ENCODE data around the gene CCR9. TPM values are rescaled to one million over a fixed set of nuclear protein-coding genes. Genes with fewer than 3 reads are reported as not detected.

CCR9 gene
- total RNA-seq, 5 donors from 2014 or later (not counting 1 experiment from before 2014, with no cell fraction given): 2.1 to 10.0 (median 4.2) TPM

GRCh38 chr3:45895686-45896468 lies 9.5 kb downstream of the CCR9 start:
- peaks cover 29 to 34% (median 34%) of the 10 kb centered on the region in 3 donors for H3K4me1 Mint-ChIP-seq

DNA sequence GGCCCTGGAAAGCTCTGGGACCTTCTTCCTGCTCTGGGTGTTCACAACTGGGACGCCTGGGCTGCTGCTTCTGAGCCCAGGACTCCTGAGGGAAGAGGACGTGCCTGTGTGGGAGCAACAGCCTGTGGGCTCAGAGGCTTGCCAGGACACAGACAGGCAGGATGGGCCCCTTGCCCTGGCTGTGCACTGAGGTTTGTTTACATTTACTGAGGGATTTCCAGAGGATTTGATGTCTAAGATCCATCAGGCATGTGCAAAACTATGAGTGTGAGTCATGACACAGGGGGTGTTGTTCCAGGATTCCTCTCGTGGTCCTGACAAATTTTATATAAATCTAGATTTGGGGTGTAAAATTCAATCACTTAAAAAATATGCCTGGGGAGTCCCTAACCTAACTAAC lies 10.6 kb downstream of the CCR9 start:
- H3K4me1 Mint-ChIP-seq: peaks cover 21 to 25% (median 24%) of the 10 kb centered on the region in 3 donors
- H3K36me3 Mint-ChIP-seq: peaks cover 4% of the 10 kb centered on the region
- H3K27ac Mint-ChIP-seq: no peak overlapping the region
- no peaks in the 10 kb centered on the region for H3K9me3 Mint-ChIP-seq
- Histone ChIP-seq H3K36me3 (ENCODE audit: control insufficient read depth in 2 of 2, extremely low read depth in 1 of 2, insufficient read depth in 1 of 2, low read length in 1 of 2) (no peaks in the 10 kb centered on the region), H3K27me3 (replicated peaks in 1 of 2; ENCODE audit: control insufficient read depth in 2 of 2, extremely low read depth in 1 of 2, insufficient read depth in 2 of 2, low read length in 1 of 2) (no peaks in the 10 kb centered on the region), H3K9me3 (no peaks in the 10 kb centered on the region), H3K27ac (ENCODE audit: low read length) (no peak overlapping the region), H3K4me1 (ENCODE audit: control insufficient read depth in 1 of 2, extremely low read depth in 1 of 2, insufficient read depth in 2 of 2, low read length in 2 of 2) (peaks cover 5 to 22% of the 10 kb centered on the region in 2 experiments), H3K4me3 (ENCODE audit: control insufficient read depth in 1 of 2, extremely low read depth in 1 of 2, low read length in 1 of 2) (no peak overlapping the region)
- H3K4me3 Mint-ChIP-seq: no peak overlapping the region
- DNase-seq (no peak), ATAC-seq (replicated peaks in 1 of 4) (no peak)
- ChIA-PET POLR2A (no interaction called here), CTCF (no interaction called here)
- H3K27me3 Mint-ChIP-seq: peaks cover 0 to 4% of the 10 kb centered on the region in 2 donors
- 71% methylated on average over 2 of the region's 3 CpGs for WGBS (ENCODE audit: insufficient coverage)

More at GRCh38 chr3:45895686-45896468, 9.5 kb downstream of the CCR9 start:
- ChIA-PET CTCF (no interaction called here), POLR2A (no interaction called here)
- no peak overlapping the region for H3K4me3 ChIP-seq (ENCODE audit: control insufficient read depth in 1 of 2, extremely low read depth in 1 of 2, low read length in 1 of 2)
- peaks cover 4% of the 10 kb centered on the region for H3K36me3 Mint-ChIP-seq
- H3K9me3 ChIP-seq: no peaks in the 10 kb centered on the region
- H3K27ac ChIP-seq (ENCODE audit: low read length): no peak overlapping the region
- no peak overlapping the region for H3K4me3 Mint-ChIP-seq
- ATAC-seq (replicated peaks in 1 of 4) (no peak), DNase-seq (no peak)
- WGBS (ENCODE audit: insufficient coverage): 92% methylated on average over 2 of the region's 5 CpGs
- no peak overlapping the region for H3K27ac Mint-ChIP-seq
- H3K27me3 ChIP-seq (replicated peaks in 1 of 2; ENCODE audit: control insufficient read depth in 2 of 2, extremely low read depth in 1 of 2, insufficient read depth in 2 of 2, low read length in 1 of 2): no peaks in the 10 kb centered on the region
- no peaks in the 10 kb centered on the region for H3K36me3 ChIP-seq (ENCODE audit: control insufficient read depth in 2 of 2, extremely low read depth in 1 of 2, insufficient read depth in 1 of 2, low read length in 1 of 2)
- H3K27me3 Mint-ChIP-seq: peaks cover 6 to 9% of the 10 kb centered on the region in 2 donors
- no peaks in the 10 kb centered on the region for H3K9me3 Mint-ChIP-seq
- peaks cover 5 to 32% of the 10 kb centered on the region in 2 experiments for H3K4me1 ChIP-seq (ENCODE audit: control insufficient read depth in 1 of 2, extremely low read depth in 1 of 2, insufficient read depth in 2 of 2, low read length in 2 of 2)

- Mint-ChIP-seq H3K9me3 (no peaks in the 10 kb centered on the region), H3K27ac (peak overlapping the region in 1 of 2 donors; percentile 55), H3K4me3 (no peak overlapping the region), H3K27me3 (no peaks in the 10 kb centered on the region), H3K36me3 (peaks cover 11% of the 10 kb centered on the region), H3K4me1 (peaks cover 27 to 36% (median 34%) of the 10 kb centered on the region in 3 donors)
- ATAC-seq (replicated peaks in 1 of 4) (no peak), DNase-seq (no peak)
- POLR2A ChIA-PET: interaction anchor here in 1 of 2 donors (0.6 kb wide), 1 partner anchor 473 kb away, joined by 3 read pairs; no protein-coding TSS in a partner anchor
- Histone ChIP-seq H3K27ac (ENCODE audit: low read length) (no peak overlapping the region), H3K4me3 (ENCODE audit: control insufficient read depth in 1 of 2, extremely low read depth in 1 of 2, low read length in 1 of 2) (no peak overlapping the region), H3K27me3 (replicated peaks in 1 of 2; ENCODE audit: control insufficient read depth in 2 of 2, extremely low read depth in 1 of 2, insufficient read depth in 2 of 2, low read length in 1 of 2) (peaks cover 0 to 9% of the 10 kb centered on the region in 2 experiments), H3K9me3 (no peaks in the 10 kb centered on the region), H3K36me3 (ENCODE audit: control insufficient read depth in 2 of 2, extremely low read depth in 1 of 2, insufficient read depth in 1 of 2, low read length in 1 of 2) (peaks cover 0 to 3% of the 10 kb centered on the region in 2 donors), H3K4me1 (ENCODE audit: control insufficient read depth in 1 of 2, extremely low read depth in 1 of 2, insufficient read depth in 2 of 2, low read length in 2 of 2) (peaks cover 19 to 21% of the 10 kb centered on the region in 2 experiments)
- WGBS (ENCODE audit: insufficient coverage): no CpG with 5 or more reads among the region's 3 CpGs
- CTCF ChIA-PET: no interaction called here
These were observed 18.6 kb downstream of the CCR9 start for GRCh38 chr3:45904931-45905330.

- H3K4me1 ChIP-seq (ENCODE audit: control insufficient read depth in 1 of 2, extremely low read depth in 1 of 2, insufficient read depth in 2 of 2, low read length in 2 of 2): peaks cover 17 to 22% of the 10 kb centered on the region in 2 experiments
- H3K4me3 ChIP-seq (ENCODE audit: control insufficient read depth in 1 of 2, extremely low read depth in 1 of 2, low read length in 1 of 2): no peak overlapping the region
- WGBS (ENCODE audit: insufficient coverage): 90% methylated on average over 2 of the region's 3 CpGs
- POLR2A ChIA-PET: interaction anchor here in 1 of 2 donors (0.6 kb wide), 1 partner anchor 137 kb away, joined by 3 read pairs; no protein-coding TSS in a partner anchor
- no peaks in the 10 kb centered on the region for H3K9me3 ChIP-seq
- peaks cover 27 to 43% (median 38%) of the 10 kb centered on the region in 3 donors for H3K4me1 Mint-ChIP-seq
- H3K4me3 Mint-ChIP-seq: no peak overlapping the region
- ATAC-seq (replicated peaks in 1 of 4): no peak
- H3K27ac Mint-ChIP-seq: no peak overlapping the region
- H3K27me3 ChIP-seq (replicated peaks in 1 of 2; ENCODE audit: control insufficient read depth in 2 of 2, extremely low read depth in 1 of 2, insufficient read depth in 2 of 2, low read length in 1 of 2): peaks cover 0 to 9% of the 10 kb centered on the region in 2 experiments
- peaks cover 0 to 3% of the 10 kb centered on the region in 2 donors for H3K36me3 ChIP-seq (ENCODE audit: control insufficient read depth in 2 of 2, extremely low read depth in 1 of 2, insufficient read depth in 1 of 2, low read length in 1 of 2)
- peaks cover 14% of the 10 kb centered on the region for H3K36me3 Mint-ChIP-seq
- H3K9me3 Mint-ChIP-seq: no peaks in the 10 kb centered on the region
- no peak overlapping the region for H3K27ac ChIP-seq (ENCODE audit: low read length)
- no peaks in the 10 kb centered on the region for H3K27me3 Mint-ChIP-seq
- CTCF ChIA-PET: no interaction called here
- no peak for DNase-seq
These were observed 19.4 kb downstream of the CCR9 start for GRCh38 chr3:45905755-45906154.

DNA sequence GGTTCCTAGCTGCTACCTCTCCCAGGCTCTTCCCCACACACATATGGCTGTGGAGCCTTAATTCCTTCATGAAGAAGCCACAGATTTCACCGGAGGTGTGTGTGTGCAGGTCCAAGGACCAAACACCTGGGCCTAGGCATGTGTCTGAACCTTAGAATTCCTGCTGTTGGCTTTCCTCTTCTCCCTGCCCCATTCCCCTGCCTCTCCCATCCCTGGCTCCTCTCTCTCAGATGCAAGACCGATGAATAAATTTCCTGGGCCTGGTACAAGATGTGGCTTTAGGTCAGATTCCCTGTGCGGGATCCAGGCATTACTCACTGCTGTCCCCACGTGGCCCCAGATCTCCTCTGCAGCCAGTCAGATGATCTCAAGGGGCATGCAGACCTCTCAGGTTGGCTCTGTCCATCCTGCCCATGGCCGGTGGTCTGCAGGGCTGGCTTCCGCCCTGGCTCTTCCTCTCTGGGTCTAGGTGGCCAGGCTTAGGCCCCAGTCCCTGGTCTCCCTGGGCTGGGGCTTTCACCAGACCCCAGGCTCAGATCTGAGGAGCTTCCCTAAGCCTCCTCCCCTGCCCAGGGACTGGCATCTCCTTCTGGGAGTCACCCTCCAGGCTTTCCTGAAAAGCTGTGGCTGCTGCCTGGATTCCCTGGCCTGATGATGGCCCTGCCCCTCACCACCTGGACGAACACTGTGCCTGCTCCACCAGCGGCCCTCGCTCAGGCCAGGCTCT lies 20.5 kb downstream of the CCR9 start:
- Mint-ChIP-seq H3K4me3 (no peak overlapping the region), H3K27me3 (no peaks in the 10 kb centered on the region), H3K36me3 (peaks cover 15% of the 10 kb centered on the region), H3K9me3 (no peaks in the 10 kb centered on the region), H3K4me1 (peaks cover 29 to 52% (median 49%) of the 10 kb centered on the region in 3 donors), H3K27ac (peak overlapping the region in 1 of 2 donors; percentile 52)
- no peak for DNase-seq
- WGBS (ENCODE audit: insufficient coverage): 90% methylated on average over 9 of the region's 9 CpGs
- Histone ChIP-seq H3K4me1 (ENCODE audit: control insufficient read depth in 1 of 2, extremely low read depth in 1 of 2, insufficient read depth in 2 of 2, low read length in 2 of 2) (peaks cover 17 to 29% of the 10 kb centered on the region in 2 experiments), H3K27me3 (replicated peaks in 1 of 2; ENCODE audit: control insufficient read depth in 2 of 2, extremely low read depth in 1 of 2, insufficient read depth in 2 of 2, low read length in 1 of 2) (peaks cover 0 to 9% of the 10 kb centered on the region in 2 experiments), H3K36me3 (ENCODE audit: control insufficient read depth in 2 of 2, extremely low read depth in 1 of 2, insufficient read depth in 1 of 2, low read length in 1 of 2) (peaks cover 0 to 3% of the 10 kb centered on the region in 2 donors), H3K9me3 (no peaks in the 10 kb centered on the region), H3K27ac (ENCODE audit: low read length) (no peak overlapping the region), H3K4me3 (ENCODE audit: control insufficient read depth in 1 of 2, extremely low read depth in 1 of 2, low read length in 1 of 2) (no peak overlapping the region)
- ChIA-PET CTCF (no interaction called here), POLR2A (no interaction called here)
- no peak for ATAC-seq (replicated peaks in 1 of 4)
